H9 (cell line): ENCODE results near the gene CAPN3. TPM values are rescaled to one million over a fixed set of nuclear protein-coding genes. Genes with fewer than 3 reads are reported as not detected.

Experiments
- DNase-seq: peaks from one replicate; pipeline ENCODE4 v3.0.0-alpha.2; 2017
- H2AFZ ChIP-seq: one replicate; pipeline ENCODE4 v1.6.1; 2013; ENCODE audit warnings: mild to moderate bottlenecking, low read length, control low read depth, moderate library complexity
- H2AK5ac ChIP-seq: 2 replicates; pipeline ENCODE4 v1.6.1; 2013; ENCODE audit warnings: low read length, control low read depth, mixed read lengths; ENCODE audit not compliant: insufficient read length
- H2BK120ac ChIP-seq: one replicate; pipeline ENCODE4 v1.6.1; 2013; ENCODE audit warnings: low read depth, mild to moderate bottlenecking, low read length, control low read depth, inconsistent platforms; ENCODE audit not compliant: poor library complexity, severe bottlenecking
- H2BK12ac ChIP-seq: 2 replicates; pipeline ENCODE4 v1.6.1; 2013; ENCODE audit warnings: low read length, control low read depth, mixed read lengths, low read depth; ENCODE audit not compliant: insufficient read length
- H2BK15ac ChIP-seq: 2 replicates; pipeline ENCODE4 v1.6.1; 2013; ENCODE audit warnings: low read depth, low read length, control low read depth
- H2BK20ac ChIP-seq: one replicate; pipeline ENCODE4 v1.6.1; 2013; ENCODE audit warnings: low read depth, mild to moderate bottlenecking, low read length, control low read depth, inconsistent platforms; ENCODE audit not compliant: poor library complexity, severe bottlenecking
- H2BK5ac ChIP-seq: 2 replicates; pipeline ENCODE4 v1.6.1; 2013; ENCODE audit warnings: low read length, control low read depth, mixed read lengths; ENCODE audit not compliant: insufficient read length
- H3K14ac ChIP-seq: 2 replicates; pipeline ENCODE4 v1.6.1; 2013; ENCODE audit warnings: low read length, control low read depth; ENCODE audit not compliant: insufficient read depth
- H3K18ac ChIP-seq: 2 replicates; pipeline ENCODE4 v1.6.1; 2013; ENCODE audit warnings: low read depth, mild to moderate bottlenecking, mixed read lengths, low read length, control low read depth; ENCODE audit not compliant: insufficient read length
- H3K23ac ChIP-seq: 2 replicates; pipeline ENCODE4 v1.6.1; 2013; ENCODE audit warnings: low read length, control low read depth, mixed read lengths, low read depth; ENCODE audit not compliant: insufficient read length
- H3K23me2 ChIP-seq: 2 replicates; pipeline ENCODE4 v1.6.1; 2013; ENCODE audit warnings: low read depth, mild to moderate bottlenecking, mixed read lengths, low read length, control low read depth; ENCODE audit not compliant: insufficient read length, poor library complexity, severe bottlenecking
- H3K27ac ChIP-seq: 2 replicates; pipeline ENCODE4 v1.5.1; 2013; ENCODE audit warnings: low read length, control low read depth, mixed read lengths, low read depth; ENCODE audit not compliant: insufficient read length
- H3K27me3 ChIP-seq: 2 replicates; pipeline ENCODE4 v1.6.1; 2013; ENCODE audit warnings: low read length, control low read depth, inconsistent platforms; ENCODE audit not compliant: insufficient read depth
- H3K4ac ChIP-seq: 2 replicates; pipeline ENCODE4 v1.6.1; 2013; ENCODE audit warnings: low read depth, mild to moderate bottlenecking, control low read depth, inconsistent platforms, low read length, moderate library complexity
- H3K4me1 ChIP-seq: 2 replicates; pipeline ENCODE4 v1.6.1; 2013; ENCODE audit warnings: low read length, control low read depth, inconsistent platforms; ENCODE audit not compliant: insufficient read depth
- H3K4me2 ChIP-seq: 2 replicates; pipeline ENCODE4 v1.6.1; 2013; ENCODE audit warnings: low read length, control low read depth, mixed read lengths; ENCODE audit not compliant: insufficient read length, insufficient read depth
- H3K56ac ChIP-seq: 2 replicates; pipeline ENCODE4 v1.6.1; 2013; ENCODE audit warnings: low read depth, mild to moderate bottlenecking, mixed read lengths, low read length, control low read depth; ENCODE audit not compliant: insufficient read length
- H3K79me1 ChIP-seq: 2 replicates; pipeline ENCODE4 v1.6.1; 2013; ENCODE audit warnings: low read depth, mild to moderate bottlenecking, moderate library complexity, low read length, control low read depth, inconsistent platforms; ENCODE audit not compliant: insufficient read depth, poor library complexity, severe bottlenecking
- H3K79me2 ChIP-seq: 2 replicates; pipeline ENCODE4 v1.6.1; 2013; ENCODE audit warnings: low read length, control low read depth, inconsistent platforms; ENCODE audit not compliant: insufficient read depth
- H3K9ac ChIP-seq: 2 replicates; pipeline ENCODE4 v1.6.1; 2013; ENCODE audit warnings: low read length, control low read depth, mixed read lengths; ENCODE audit not compliant: insufficient read length; ENCODE audit errors: extremely low read depth
- H3K9me3 ChIP-seq: one replicate; pipeline ENCODE4 v1.6.1; 2013; ENCODE audit warnings: low read depth, low read length, inconsistent platforms; ENCODE audit not compliant: control insufficient read depth
- H3T11ph ChIP-seq: one replicate; pipeline ENCODE4 v1.6.1; 2013; ENCODE audit warnings: mild to moderate bottlenecking, low read length, control low read depth, inconsistent platforms
- H4K20me1 ChIP-seq: one replicate; pipeline ENCODE4 v1.6.1; 2013; ENCODE audit not compliant: control insufficient read depth, insufficient read length, insufficient read depth
- H4K5ac ChIP-seq: 2 replicates; pipeline ENCODE4 v1.6.1; 2013; ENCODE audit warnings: low read depth, mild to moderate bottlenecking, mixed read lengths, low read length, control low read depth; ENCODE audit not compliant: insufficient read length
- H4K8ac ChIP-seq: replicated peaks from 2 replicates; pipeline ENCODE4 v1.6.1; 2013; ENCODE audit warnings: low read length, control low read depth, mixed read lengths, low read depth; ENCODE audit not compliant: insufficient read length
- H4K91ac ChIP-seq: 2 replicates; pipeline ENCODE4 v1.6.1; 2013; ENCODE audit warnings: low read depth, mild to moderate bottlenecking, moderate library complexity, mixed read lengths, low read length, control low read depth; ENCODE audit not compliant: insufficient read length
- H3K27ac Mint-ChIP-seq, 3 experiments: 2 replicates in 2 of 3; 3 replicates in 1 of 3; pipeline ENCODE4 v1.8.0; 2020 to 2021; ENCODE audit warnings: mixed read lengths in 3 of 3, mild to moderate bottlenecking in 1 of 3, moderate library complexity in 1 of 3
- H3K27me3 Mint-ChIP-seq: 2 replicates; pipeline ENCODE4 v1.8.0; 2021; ENCODE audit warnings: low read depth, mild to moderate bottlenecking, moderate library complexity, mixed read lengths
- H3K36me3 Mint-ChIP-seq, 3 experiments: 2 replicates in 2 of 3; 3 replicates in 1 of 3; pipeline ENCODE4 v1.8.0; 2020 to 2021; ENCODE audit warnings: low read depth in 3 of 3, mixed read lengths in 3 of 3; ENCODE audit not compliant: insufficient read depth in 1 of 3
- H3K4me1 Mint-ChIP-seq, 2 experiments: 2 replicates each; pipeline ENCODE4 v1.8.0; 2020; ENCODE audit warnings: mixed read lengths in 2 of 2
- H3K4me3 Mint-ChIP-seq, 2 experiments: 2 replicates in 1 of 2; 3 replicates in 1 of 2; pipeline ENCODE4 v1.8.0; 2020 to 2021; ENCODE audit warnings: mild to moderate bottlenecking in 2 of 2, mixed read lengths in 2 of 2, moderate library complexity in 1 of 2
- H3K9me3 Mint-ChIP-seq, 2 experiments: 2 replicates in 1 of 2; 3 replicates in 1 of 2; pipeline ENCODE4 v1.8.0; 2020; ENCODE audit warnings: mild to moderate bottlenecking in 2 of 2, mixed read lengths in 2 of 2, moderate library complexity in 1 of 2
- CTCF ChIP-seq: fragments of 200-600 bp; sonication (generic); conservative IDR thresholded peaks from 3 replicates; pipeline ENCODE4 v1.8.0; 2021; ENCODE audit warnings: antibody characterized with exemption, mild to moderate bottlenecking
- WGBS: extraction: QIAGEN DNeasy Blood & Tissue Kit; methylation state at CpG from one replicate; pipeline ENCODE4 v1.1.7; 2013; ENCODE audit warnings: missing lambda C conversion rate, low lambda C conversion rate, mixed read lengths; ENCODE audit not compliant: insufficient read length; ENCODE audit errors: extremely low coverage; 5-methylcytosine and 5-hydroxymethylcytosine counted together
- total RNA-seq: library from RNA; stranded (reverse); gene quantifications from 2 replicates; pipeline ENCODE4 v1.2.1, GENCODE V29; 2021

Gene CAPN3
- total RNA-seq, 1 experiment from 2014 or later: 0.31 TPM

- H2BK5ac ChIP-seq: no peak overlapping the region
- no peaks in the 10 kb centered on the region for H3K9me3 ChIP-seq
- H2BK120ac ChIP-seq: no peak overlapping the region
- no peak overlapping the region for H4K8ac ChIP-seq
- H2BK15ac ChIP-seq: no peak overlapping the region
- H3K23ac ChIP-seq: no peak overlapping the region
- no peak for DNase-seq
- no peak overlapping the region for H3K14ac ChIP-seq
- no peaks in the 10 kb centered on the region for H3K4me1 ChIP-seq
- no peak overlapping the region for H3K18ac ChIP-seq
- Mint-ChIP-seq H3K27ac (0 out of 7 replicates have a peak overlapping the region, but pooled peaks of 1 of the 3 experiments have one; percentile 77), H3K4me3 (no peak overlapping the region), H3K27me3 (no peaks in the 10 kb centered on the region), H3K36me3 (no peaks in the 10 kb centered on the region), H3K4me1 (no peaks in the 10 kb centered on the region), H3K9me3 (no peaks in the 10 kb centered on the region)
- H4K20me1 ChIP-seq: no peaks in the 10 kb centered on the region
- no peak for TF ChIP-seq CTCF
- no peak overlapping the region for H3K4ac ChIP-seq
- no peak overlapping the region for H2AFZ ChIP-seq
- H3K79me1 ChIP-seq: no peaks in the 10 kb centered on the region
- no peaks in the 10 kb centered on the region for H3K23me2 ChIP-seq
- no peak overlapping the region for H3K27ac ChIP-seq
- H2BK12ac ChIP-seq: no peak overlapping the region
- no peak overlapping the region for H4K91ac ChIP-seq
- H2AK5ac ChIP-seq: no peak overlapping the region
- H2BK20ac ChIP-seq: no peak overlapping the region
- H3K27me3 ChIP-seq: no peaks in the 10 kb centered on the region
- H3K56ac ChIP-seq: no peak overlapping the region
- WGBS: no CpG with 5 or more reads among the region's 15 CpGs
- H3K4me2 ChIP-seq: no peak overlapping the region
- no peak overlapping the region for H3K9ac ChIP-seq
- no peak overlapping the region for H4K5ac ChIP-seq
- H3T11ph ChIP-seq: no peak overlapping the region
- H3K79me2 ChIP-seq: no peaks in the 10 kb centered on the region
Observed at GRCh38 chr15:42402455-42403205, 43.3 kb downstream of the CAPN3 start.
